HEK293 (cell line): ENCODE measurements around the gene FUT4.
A peak's percentile ranks its signal among the peaks of the same experiment; 100 is the strongest.

Experiments used
- GLI2 ChIP-seq: fragments of 450-650 bp; formaldehyde crosslinking; IDR thresholded peaks from 2 replicates; pipeline ENCODE4; 2017; ENCODE audit warnings: missing biosample characterization, missing genetic modification characterization, low read depth, borderline replicate concordance
- HOXC10 ChIP-seq: sonication (generic); formaldehyde crosslinking; IDR thresholded peaks from 2 replicates; pipeline ENCODE4 v1.8.1; 2023; ENCODE audit warnings: mild to moderate bottlenecking, missing genetic modification reagents
- HOXD13 ChIP-seq: sonication (generic); formaldehyde crosslinking; IDR thresholded peaks from 2 replicates; pipeline ENCODE4 v1.8.0; 2022; ENCODE audit warnings: missing genetic modification reagents, borderline replicate concordance
- KLF9 ChIP-seq: fragments of 450-650 bp; formaldehyde crosslinking; IDR thresholded peaks from 2 replicates; pipeline ENCODE4 v1.5.1; 2016; ENCODE audit warnings: missing biosample characterization, missing genetic modification characterization, low read depth
- MEIS1 ChIP-seq: sonication (generic); formaldehyde crosslinking; IDR thresholded peaks from 2 replicates; pipeline ENCODE4 v1.8.1; 2022; ENCODE audit warnings: missing genetic modification reagents, mild to moderate bottlenecking, borderline replicate concordance
- MYNN ChIP-seq: fragments of 450-650 bp; formaldehyde crosslinking; IDR thresholded peaks from 2 replicates; pipeline ENCODE4 v1.5.1; 2016; ENCODE audit warnings: missing biosample characterization, missing genetic modification characterization, borderline replicate concordance
- OVOL3 ChIP-seq: fragments of 450-650 bp; formaldehyde crosslinking; IDR thresholded peaks from 2 replicates; pipeline ENCODE4 v1.5.1; 2016; ENCODE audit warnings: missing biosample characterization, missing genetic modification characterization
- PATZ1 ChIP-seq: fragments of 450-650 bp; formaldehyde crosslinking; IDR thresholded peaks from 2 replicates; pipeline ENCODE4 v1.5.1; 2016; ENCODE audit warnings: missing biosample characterization, missing genetic modification characterization
- ZBTB21 ChIP-seq: fragments of 450-650 bp; formaldehyde crosslinking; IDR thresholded peaks from 2 replicates; pipeline ENCODE4 v1.5.1; 2017; ENCODE audit warnings: missing biosample characterization, missing genetic modification characterization
- ZBTB48 ChIP-seq: fragments of 450-650 bp; formaldehyde crosslinking; IDR thresholded peaks from 2 replicates; pipeline ENCODE4 v1.5.1; 2016; ENCODE audit warnings: missing biosample characterization, missing genetic modification characterization
- ZFP3 ChIP-seq: fragments of 450-650 bp; formaldehyde crosslinking; IDR thresholded peaks from 2 replicates; pipeline ENCODE4 v1.5.1; 2016; ENCODE audit warnings: low read depth, missing biosample characterization, missing genetic modification characterization
- ZNF133 ChIP-seq: fragments of 450-650 bp; formaldehyde crosslinking; IDR thresholded peaks from 2 replicates; pipeline ENCODE4 v1.5.1; 2016; ENCODE audit warnings: missing biosample characterization, missing genetic modification characterization
- ZNF155 ChIP-seq: fragments of 450-650 bp; formaldehyde crosslinking; IDR thresholded peaks from 2 replicates; pipeline ENCODE4 v1.5.1; 2016; ENCODE audit warnings: missing biosample characterization, missing genetic modification characterization
- ZNF174 ChIP-seq: fragments of 450-650 bp; formaldehyde crosslinking; IDR thresholded peaks from 2 replicates; pipeline ENCODE4 v1.5.0; 2017; ENCODE audit warnings: missing biosample characterization, mild to moderate bottlenecking, missing genetic modification characterization
- ZNF2 ChIP-seq: fragments of 450-650 bp; formaldehyde crosslinking; IDR thresholded peaks from 2 replicates; pipeline ENCODE4 v1.5.1; 2016; ENCODE audit warnings: missing biosample characterization, missing genetic modification characterization
- ZNF302 ChIP-seq: fragments of 450-650 bp; formaldehyde crosslinking; IDR thresholded peaks from 2 replicates; pipeline ENCODE4 v1.5.1; 2016; ENCODE audit warnings: missing biosample characterization, missing genetic modification characterization, low read depth
- ZNF341 ChIP-seq: fragments of 450-650 bp; formaldehyde crosslinking; IDR thresholded peaks from 2 replicates; pipeline ENCODE4; 2016; ENCODE audit warnings: low read depth, missing biosample characterization, missing genetic modification characterization
- ZNF473 ChIP-seq: fragments of 450-650 bp; formaldehyde crosslinking; IDR thresholded peaks from 2 replicates; pipeline ENCODE4 v1.5.1; 2017; ENCODE audit warnings: missing biosample characterization, missing genetic modification characterization
- ZNF510 ChIP-seq: fragments of 450-650 bp; formaldehyde crosslinking; IDR thresholded peaks from 2 replicates; pipeline ENCODE4 v1.5.1; 2018; ENCODE audit warnings: mild to moderate bottlenecking, missing genetic modification characterization, missing biosample characterization; ENCODE audit not compliant: insufficient replicate concordance
- ZNF530 ChIP-seq: fragments of 450-650 bp; formaldehyde crosslinking; IDR thresholded peaks from 2 replicates; pipeline ENCODE4 v1.5.1; 2016; ENCODE audit warnings: low read depth, missing biosample characterization, missing genetic modification characterization
- ZNF585B ChIP-seq: fragments of 450-650 bp; formaldehyde crosslinking; IDR thresholded peaks from 2 replicates; pipeline ENCODE4 v1.5.1; 2016; ENCODE audit warnings: missing biosample characterization, missing genetic modification characterization
- ZNF600 ChIP-seq: fragments of 450-650 bp; formaldehyde crosslinking; IDR thresholded peaks from 2 replicates; pipeline ENCODE4 v1.5.1; 2016; ENCODE audit warnings: missing biosample characterization, missing genetic modification characterization
- ZNF629 ChIP-seq: fragments of 450-650 bp; formaldehyde crosslinking; IDR thresholded peaks from 2 replicates; pipeline ENCODE4 v1.5.1; 2017; ENCODE audit warnings: missing biosample characterization, missing genetic modification characterization
- ZNF645 ChIP-seq: fragments of 450-650 bp; formaldehyde crosslinking; IDR thresholded peaks from 2 replicates; pipeline ENCODE4; 2016; ENCODE audit warnings: missing biosample characterization, missing genetic modification characterization
- ZNF837 ChIP-seq: fragments of 450-650 bp; formaldehyde crosslinking; IDR thresholded peaks from 2 replicates; pipeline ENCODE4 v1.5.1; 2016; ENCODE audit warnings: missing biosample characterization, missing genetic modification characterization
- ZSCAN16 ChIP-seq: fragments of 450-650 bp; formaldehyde crosslinking; IDR thresholded peaks from 2 replicates; pipeline ENCODE4 v1.5.1; 2016; ENCODE audit warnings: missing biosample characterization, missing genetic modification characterization
- TF ChIP-seq, protein P1 (sequence below): fragments of 450-650 bp; formaldehyde crosslinking; IDR thresholded peaks from 2 replicates; pipeline ENCODE4 v1.5.1; 2016; ENCODE audit warnings: missing biosample characterization, missing genetic modification characterization
- TF ChIP-seq, protein P2 (sequence below): fragments of 450-650 bp; formaldehyde crosslinking; IDR thresholded peaks from 2 replicates; pipeline ENCODE4 v1.5.1; 2017; ENCODE audit warnings: missing biosample characterization, missing genetic modification characterization
- TF ChIP-seq, protein P3 (sequence below): fragments of 450-650 bp; formaldehyde crosslinking; IDR thresholded peaks from 2 replicates; pipeline ENCODE4 v1.5.1; 2016; ENCODE audit warnings: missing biosample characterization, missing genetic modification characterization
- TF ChIP-seq, protein P4 (sequence below): fragments of 450-650 bp; formaldehyde crosslinking; IDR thresholded peaks from 2 replicates; pipeline ENCODE4 v1.5.1; 2016; ENCODE audit warnings: missing biosample characterization, missing genetic modification characterization, low read depth

FUT4 gene

GRCh38 chr11:94543695-94544645 is at the start of gene FUT4 (continued):
- TF ChIP-seq ZNF530 (peak; percentile 57; the same call in 1 of the 2 replicates), ZNF302 (tag by site-specific recombination) (no peak), MYNN (tag by site-specific recombination) (no peak), KLF9 (tag by site-specific recombination) (peak; percentile 80), ZNF837 (tag by site-specific recombination) (no peak), ZNF341 (tag by site-specific recombination) (peak; percentile 71), OVOL3 (tag by site-specific recombination) (no peak), ZNF510 (no peak), ZNF600 (tag by site-specific recombination) (peak; percentile 75), PATZ1 (tag by site-specific recombination) (peak; percentile 50; the same call in 1 of the 2 replicates), HOXC10 (CRISPR knock-in tag) (no peak), MEIS1 (no peak), ZNF473 (no peak), ZNF629 (peak; percentile 58; the same call in 1 of the 2 replicates), ZBTB48 (tag by site-specific recombination) (no peak), ZNF174 (tag by site-specific recombination) (no peak), ZBTB21 (tag by site-specific recombination) (no peak), GLI2 (tag by site-specific recombination) (no peak), ZNF133 (tag by site-specific recombination) (no peak), ZNF155 (tag by site-specific recombination) (no peak), ZSCAN16 (no peak), ZNF585B (tag by site-specific recombination) (no peak), ZNF645 (no peak), ZFP3 (tag by site-specific recombination) (no peak), ZNF2 (tag by site-specific recombination) (peak; percentile 84; the same call in 1 of the 2 replicates), HOXD13 (no peak)
- TF ChIP-seq, protein P1, sequence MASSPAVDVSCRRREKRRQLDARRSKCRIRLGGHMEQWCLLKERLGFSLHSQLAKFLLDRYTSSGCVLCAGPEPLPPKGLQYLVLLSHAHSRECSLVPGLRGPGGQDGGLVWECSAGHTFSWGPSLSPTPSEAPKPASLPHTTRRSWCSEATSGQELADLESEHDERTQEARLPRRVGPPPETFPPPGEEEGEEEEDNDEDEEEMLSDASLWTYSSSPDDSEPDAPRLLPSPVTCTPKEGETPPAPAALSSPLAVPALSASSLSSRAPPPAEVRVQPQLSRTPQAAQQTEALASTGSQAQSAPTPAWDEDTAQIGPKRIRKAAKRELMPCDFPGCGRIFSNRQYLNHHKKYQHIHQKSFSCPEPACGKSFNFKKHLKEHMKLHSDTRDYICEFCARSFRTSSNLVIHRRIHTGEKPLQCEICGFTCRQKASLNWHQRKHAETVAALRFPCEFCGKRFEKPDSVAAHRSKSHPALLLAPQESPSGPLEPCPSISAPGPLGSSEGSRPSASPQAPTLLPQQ, result peak; percentile 80; the same call in 1 of the 2 replicates
- TF ChIP-seq, protein P2, sequence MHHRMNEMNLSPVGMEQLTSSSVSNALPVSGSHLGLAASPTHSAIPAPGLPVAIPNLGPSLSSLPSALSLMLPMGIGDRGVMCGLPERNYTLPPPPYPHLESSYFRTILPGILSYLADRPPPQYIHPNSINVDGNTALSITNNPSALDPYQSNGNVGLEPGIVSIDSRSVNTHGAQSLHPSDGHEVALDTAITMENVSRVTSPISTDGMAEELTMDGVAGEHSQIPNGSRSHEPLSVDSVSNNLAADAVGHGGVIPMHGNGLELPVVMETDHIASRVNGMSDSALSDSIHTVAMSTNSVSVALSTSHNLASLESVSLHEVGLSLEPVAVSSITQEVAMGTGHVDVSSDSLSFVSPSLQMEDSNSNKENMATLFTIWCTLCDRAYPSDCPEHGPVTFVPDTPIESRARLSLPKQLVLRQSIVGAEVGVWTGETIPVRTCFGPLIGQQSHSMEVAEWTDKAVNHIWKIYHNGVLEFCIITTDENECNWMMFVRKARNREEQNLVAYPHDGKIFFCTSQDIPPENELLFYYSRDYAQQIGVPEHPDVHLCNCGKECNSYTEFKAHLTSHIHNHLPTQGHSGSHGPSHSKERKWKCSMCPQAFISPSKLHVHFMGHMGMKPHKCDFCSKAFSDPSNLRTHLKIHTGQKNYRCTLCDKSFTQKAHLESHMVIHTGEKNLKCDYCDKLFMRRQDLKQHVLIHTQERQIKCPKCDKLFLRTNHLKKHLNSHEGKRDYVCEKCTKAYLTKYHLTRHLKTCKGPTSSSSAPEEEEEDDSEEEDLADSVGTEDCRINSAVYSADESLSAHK (tag by site-specific recombination), result no peak
- TF ChIP-seq, protein P3, sequence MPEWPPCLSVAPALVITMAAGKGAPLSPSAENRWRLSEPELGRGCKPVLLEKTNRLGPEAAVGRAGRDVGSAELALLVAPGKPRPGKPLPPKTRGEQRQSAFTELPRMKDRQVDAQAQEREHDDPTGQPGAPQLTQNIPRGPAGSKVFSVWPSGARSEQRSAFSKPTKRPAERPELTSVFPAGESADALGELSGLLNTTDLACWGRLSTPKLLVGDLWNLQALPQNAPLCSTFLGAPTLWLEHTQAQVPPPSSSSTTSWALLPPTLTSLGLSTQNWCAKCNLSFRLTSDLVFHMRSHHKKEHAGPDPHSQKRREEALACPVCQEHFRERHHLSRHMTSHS (tag by site-specific recombination), result no peak
- TF ChIP-seq, protein P4, sequence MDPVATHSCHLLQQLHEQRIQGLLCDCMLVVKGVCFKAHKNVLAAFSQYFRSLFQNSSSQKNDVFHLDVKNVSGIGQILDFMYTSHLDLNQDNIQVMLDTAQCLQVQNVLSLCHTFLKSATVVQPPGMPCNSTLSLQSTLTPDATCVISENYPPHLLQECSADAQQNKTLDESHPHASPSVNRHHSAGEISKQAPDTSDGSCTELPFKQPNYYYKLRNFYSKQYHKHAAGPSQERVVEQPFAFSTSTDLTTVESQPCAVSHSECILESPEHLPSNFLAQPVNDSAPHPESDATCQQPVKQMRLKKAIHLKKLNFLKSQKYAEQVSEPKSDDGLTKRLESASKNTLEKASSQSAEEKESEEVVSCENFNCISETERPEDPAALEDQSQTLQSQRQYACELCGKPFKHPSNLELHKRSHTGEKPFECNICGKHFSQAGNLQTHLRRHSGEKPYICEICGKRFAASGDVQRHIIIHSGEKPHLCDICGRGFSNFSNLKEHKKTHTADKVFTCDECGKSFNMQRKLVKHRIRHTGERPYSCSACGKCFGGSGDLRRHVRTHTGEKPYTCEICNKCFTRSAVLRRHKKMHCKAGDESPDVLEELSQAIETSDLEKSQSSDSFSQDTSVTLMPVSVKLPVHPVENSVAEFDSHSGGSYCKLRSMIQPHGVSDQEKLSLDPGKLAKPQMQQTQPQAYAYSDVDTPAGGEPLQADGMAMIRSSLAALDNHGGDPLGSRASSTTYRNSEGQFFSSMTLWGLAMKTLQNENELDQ (tag by site-specific recombination), result no peak
